Left renal cortex interstitium (tissue), 4 donors: ENCODE data around the gene KCNJ18. TPM values are rescaled to one million over a fixed set of nuclear protein-coding genes. Genes with fewer than 3 reads are reported as not detected.
"Not testable (repeated sequence)": the region's sequence is repeated elsewhere in the genome, so short reads cannot be mapped to it uniquely, and the experiment has no call there.

Experiments used
- DNase-seq, 4 donors: peaks; one replicate each; pipeline ENCODE4 v3.0.0-alpha.2; 2013; ENCODE audit warnings: low read depth in 4 of 4, low spot score in 2 of 4, missing footprints in 1 of 4
- polyA plus RNA-seq, 4 donors: library from polyadenylated mRNA; unstranded; fragments of 120-200 nt; gene quantifications; one replicate each; pipeline ENCODE4 v1.2.1, GENCODE V29; 2013; ENCODE audit not compliant: insufficient read length in 4 of 4

Gene KCNJ18
- under 1 TPM in 1 of 4 donors, not detected in 3; 0.07 TPM for polyA plus RNA-seq

DNA sequence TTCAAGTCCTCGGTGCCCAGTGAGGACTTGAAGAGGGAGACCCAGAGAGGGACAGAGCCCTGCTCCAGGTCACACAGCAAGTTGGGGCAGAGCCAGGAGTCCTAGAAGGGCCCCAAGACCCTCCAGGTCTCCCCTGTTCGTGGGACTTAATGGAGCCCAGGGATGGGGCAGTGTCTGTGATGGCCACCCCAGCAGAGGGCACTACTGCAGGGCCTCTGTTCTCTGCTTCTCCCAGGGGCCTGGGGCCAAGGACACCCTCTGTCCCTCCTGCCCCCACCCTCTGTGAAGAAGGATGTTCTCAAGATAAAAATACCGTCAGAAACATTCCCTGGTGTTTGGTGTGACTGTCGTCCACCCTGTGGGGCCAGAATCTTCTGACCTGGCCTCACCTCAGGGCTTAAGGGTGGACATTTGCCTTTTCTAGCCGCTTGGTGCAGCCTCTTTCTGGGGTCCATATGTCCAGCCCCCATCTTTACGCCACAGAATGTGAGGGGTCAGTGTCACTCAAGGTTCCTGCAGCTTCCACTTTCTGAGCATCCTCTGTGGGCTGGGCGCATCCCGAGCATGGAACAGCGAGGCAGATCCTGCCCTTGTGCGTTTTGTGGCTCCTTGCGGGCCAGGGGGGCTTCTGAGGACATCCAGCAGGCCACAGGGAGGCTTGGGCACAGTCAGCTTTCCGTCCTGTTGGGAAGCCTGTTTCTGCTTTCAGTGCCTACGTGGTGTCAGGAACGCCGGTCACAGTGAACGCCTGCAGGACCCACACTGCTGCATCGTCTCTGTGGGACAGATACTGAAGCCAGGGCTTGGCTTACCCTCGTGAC lies at the start of gene KCNJ18:
Gene KCNJ18 (plus strand): TSS at position 641 of the 821 bp plus-strand sequence. CDS start 10,264 bp downstream, outside the sequence.
- not testable (repeated sequence) for DNase-seq

DNA sequence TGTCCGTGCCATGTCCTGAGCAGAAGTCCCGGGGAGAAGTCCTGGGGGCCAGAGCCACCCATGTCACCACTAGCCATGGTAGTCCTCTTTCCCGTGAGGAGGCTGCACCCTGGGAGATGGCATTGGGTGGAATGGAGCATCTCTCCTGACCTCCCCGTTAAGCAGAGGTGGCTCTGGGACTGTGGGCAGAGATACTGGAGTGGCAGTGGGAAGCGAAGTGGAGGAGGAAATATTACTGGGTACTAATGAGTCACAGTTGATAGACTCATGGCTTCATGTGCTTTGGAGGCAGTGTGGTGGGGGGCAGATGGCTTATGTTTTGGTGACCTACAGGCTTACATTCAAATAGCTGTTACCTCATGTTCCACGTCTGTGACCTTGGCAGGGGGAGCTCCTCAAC lies 44.2 kb upstream of the KCNJ18 start:
- DNase-seq = not testable (repeated sequence)

DNA sequence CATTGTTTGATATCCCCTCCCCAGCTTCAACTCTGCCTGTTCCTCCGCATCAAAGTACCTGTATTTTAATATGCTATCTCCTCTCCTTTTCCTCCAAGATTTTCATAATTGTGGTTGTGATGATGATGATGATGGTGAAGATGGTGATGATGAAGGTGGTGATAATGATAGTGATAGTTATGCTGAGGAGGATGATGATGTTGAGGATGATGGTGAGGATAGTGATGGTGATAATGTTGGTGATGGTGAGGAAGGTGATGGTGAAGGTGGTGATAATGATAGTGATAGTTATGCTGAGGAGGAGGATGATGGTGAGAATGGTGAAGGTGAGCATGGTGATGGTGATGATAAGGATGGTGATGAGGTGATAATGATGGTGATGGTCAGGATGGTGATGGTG lies 42.3 kb upstream of the KCNJ18 start:
- not testable (repeated sequence) for DNase-seq

DNA sequence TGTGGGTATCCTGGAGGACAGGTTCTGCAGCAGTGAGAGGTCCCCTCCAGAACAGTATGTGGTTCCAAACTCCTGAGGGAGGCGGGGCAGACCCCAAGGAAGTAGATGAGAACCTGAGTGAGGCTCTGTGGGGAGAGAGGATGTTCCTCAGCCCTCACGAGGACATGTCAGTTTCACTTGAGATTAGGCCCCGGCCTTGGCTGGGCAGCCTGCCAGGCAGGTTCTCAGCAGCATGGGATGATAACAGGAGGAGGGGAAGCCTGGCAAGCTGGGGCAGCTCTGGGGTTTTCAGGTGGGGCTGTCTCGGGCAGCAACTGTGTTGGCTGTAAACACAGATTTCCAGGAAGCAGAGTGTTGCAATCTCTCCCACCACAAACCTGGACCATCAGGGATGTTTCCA lies 40.3 kb upstream of the KCNJ18 start:
- not testable (repeated sequence) for DNase-seq

DNA sequence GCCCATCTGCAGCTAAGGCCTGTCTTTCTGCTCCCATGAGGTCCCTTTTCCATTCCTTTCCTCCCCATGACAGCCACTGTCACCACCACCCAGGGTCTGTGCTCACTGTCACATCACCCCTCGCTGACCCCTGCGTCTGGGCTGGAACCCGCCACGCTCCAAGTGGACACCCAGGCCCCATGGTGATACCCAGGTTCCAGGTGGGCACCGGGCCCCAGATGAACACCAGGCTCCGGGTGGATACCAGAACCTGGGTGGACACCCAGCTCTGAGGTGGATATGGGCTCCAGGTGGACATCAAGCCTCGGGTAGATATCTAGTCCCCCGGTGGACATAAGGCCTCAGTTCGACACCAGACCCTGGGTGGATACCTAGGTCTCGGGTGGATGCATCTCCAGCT lies 39.1 kb upstream of the KCNJ18 start:
- not testable (repeated sequence) for DNase-seq

DNA sequence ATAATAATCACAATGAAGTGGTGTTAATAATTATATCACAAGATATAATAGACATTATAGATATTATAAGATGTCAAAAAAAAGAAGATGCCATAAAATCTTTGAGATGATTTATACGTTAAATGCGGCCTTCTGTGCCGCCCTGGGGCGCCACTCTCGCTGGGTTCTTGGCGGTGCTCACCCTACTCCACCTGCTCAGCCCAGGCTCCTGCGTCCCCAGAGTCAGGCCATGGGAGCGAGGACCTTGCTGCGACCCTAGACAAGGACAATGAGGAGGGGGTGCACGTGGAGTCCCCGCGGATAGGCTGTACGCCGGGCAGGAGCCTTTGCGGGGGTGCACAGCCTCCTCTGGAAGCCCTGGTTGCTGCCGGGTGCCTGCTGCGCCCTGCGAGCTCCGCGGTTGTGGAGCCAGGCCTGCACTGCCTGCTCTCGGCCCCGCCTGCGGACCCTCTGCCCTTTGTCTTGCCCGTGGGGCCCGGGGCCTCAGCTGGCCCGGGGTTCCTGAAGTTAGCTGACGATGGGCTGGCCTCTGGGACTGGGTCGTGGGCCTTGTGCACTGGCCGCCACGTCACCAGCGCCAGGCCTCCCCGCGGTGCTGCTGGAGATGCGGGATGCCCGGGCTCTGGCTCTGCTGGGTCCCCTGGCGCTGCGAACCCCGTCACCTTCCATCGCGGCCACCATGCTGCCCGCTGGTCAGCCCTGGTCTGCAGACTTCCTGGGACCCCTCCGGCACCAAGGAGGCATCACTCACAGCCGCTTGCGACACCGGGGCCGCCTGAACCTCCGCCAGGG lies 35.6 kb upstream of the KCNJ18 start:
- DNase-seq = not testable (repeated sequence)

DNA sequence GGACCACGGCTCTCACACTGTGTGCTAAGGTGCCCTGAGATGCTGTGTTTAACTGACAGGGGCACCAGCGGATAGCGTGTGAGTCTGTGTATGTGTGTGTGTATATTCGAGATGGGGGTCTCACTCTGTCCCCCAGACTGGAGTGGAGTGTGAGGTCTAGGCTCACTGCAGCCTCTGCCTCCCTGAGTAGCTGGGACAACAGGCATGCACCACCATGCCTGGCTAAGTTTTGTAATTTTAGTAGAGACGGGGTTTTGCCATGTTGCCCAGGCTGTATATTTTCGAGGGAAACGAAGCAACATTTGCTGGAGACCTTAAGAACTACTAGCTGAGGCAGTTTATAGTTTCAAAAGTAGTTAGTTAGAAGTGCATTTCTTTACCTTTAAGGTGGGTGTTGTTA lies 32.7 kb upstream of the KCNJ18 start:
- not testable (repeated sequence) for DNase-seq

DNA sequence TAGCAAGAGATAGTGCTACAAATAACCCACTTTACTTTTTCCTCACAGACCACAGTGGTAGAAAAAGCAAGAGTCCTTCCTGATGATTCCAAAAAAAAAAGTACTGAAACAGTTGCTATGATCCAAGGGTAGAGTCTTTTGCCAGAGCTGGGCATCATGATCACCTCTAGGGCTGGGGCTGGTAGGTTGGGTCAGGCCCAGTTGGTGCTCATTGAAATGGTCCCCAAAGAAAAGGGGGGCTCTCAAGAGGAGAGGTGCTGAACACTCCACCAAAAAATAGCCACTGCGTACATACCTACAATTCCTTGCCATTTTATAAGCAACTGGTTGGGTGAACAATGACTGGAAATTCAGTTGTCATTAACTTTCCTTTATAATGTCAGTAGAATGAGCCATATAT lies 30.9 kb upstream of the KCNJ18 start:
- DNase-seq = not testable (repeated sequence)

DNA sequence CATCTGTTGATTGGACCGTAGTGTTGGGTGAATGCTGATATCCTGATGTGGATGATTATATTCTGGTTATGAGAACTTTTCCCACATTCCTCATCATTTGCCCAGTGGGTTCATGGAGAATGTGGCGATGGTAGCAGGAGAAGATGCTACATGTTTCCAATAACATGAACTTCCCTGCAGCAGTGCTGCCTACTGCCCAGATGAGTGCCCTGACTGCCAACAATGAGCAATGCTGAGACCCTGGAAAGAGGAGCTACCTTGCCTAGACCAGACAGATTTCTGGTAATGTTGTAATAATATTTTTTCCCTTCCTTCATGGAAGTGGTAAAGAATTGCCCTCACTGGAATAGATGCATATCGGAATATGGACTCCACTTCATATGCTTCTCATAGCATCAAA lies 29.2 kb upstream of the KCNJ18 start:
- not testable (repeated sequence) for DNase-seq

DNA sequence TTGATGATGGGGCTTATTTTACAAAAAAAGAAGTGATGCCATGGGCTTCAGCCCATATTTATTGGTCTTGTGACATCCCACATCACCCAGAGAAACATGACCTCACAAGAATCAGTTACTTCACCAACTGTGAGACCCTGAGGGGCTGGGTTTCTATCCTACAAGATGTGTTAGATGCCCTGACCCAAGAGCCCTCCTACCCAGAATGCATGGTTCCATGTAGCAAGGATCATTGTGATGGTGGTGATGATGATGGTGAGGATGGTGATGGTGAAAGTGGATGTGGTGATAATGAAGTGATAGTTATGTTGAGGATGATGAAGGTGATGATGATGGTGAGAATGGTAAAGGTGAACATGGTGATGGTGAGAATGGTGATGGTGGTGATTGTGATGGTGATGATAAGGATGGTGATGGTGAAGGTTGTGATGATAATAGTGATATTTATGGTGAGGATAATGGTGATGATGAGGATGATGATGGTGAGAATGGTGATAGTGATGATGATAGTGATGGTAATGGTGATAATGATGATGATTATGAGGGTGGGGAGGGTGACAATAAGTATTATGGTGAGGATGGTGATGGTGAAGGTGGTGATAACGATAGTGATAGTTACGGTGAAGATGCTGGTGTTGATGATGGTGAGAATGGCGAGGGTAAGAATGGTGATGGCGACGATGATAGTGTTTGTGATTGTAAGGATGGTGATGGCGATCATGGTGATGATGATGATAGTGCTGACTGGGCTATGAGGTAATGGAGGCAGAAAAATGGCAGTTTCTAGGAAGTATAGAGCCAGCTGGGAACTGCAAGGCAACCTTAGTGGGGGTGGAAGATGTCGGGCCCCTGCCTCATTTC lies 28.5 kb upstream of the KCNJ18 start:
- DNase-seq = not testable (repeated sequence)

DNA sequence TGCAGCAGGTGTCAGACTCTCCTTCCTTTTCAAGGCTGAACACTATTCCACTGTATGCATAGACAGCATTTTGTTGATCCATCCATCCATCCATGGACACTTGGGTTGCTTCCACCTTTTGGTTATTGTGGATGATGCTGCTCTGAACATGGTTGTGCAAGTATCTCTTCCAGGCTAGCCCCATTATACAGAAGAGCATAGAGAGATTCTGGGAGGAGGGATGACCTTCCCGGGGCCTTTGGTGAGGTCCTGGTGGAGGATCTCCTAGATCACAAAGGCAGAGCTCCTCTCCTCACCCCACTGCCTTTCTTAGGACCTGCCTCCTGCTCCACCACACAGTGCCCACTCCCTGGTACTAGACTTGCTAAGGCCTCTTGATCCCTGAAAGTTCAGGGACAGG lies 27.2 kb upstream of the KCNJ18 start:
- DNase-seq = not testable (repeated sequence)

DNA sequence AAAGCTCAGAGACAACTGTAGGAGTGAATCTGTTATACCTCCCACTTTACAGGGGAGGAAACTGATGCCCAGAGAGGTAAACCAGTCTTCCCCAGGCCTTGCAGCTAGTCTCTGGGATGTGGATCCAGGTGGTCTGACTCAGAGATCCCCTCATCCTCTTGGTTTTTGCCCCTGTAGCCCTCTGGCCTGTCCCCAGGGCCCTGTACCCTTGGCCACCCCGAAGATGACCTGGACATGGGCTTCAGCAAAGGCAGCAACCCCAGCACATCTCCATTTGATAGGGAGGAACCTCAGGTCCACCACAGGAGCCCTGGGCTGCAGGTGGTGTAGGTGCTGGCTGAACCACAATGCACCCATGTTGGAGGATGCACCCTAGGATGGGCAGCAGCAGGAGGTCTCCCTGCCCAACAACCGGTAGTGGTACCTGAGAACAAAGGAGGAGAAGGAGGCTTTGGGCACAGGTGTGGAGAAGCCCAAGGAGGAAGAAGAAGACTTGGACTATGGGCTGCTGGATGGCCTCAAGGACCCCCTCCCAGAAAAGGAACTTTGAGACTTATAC lies 26.3 kb upstream of the KCNJ18 start:
- not testable (repeated sequence) for DNase-seq

DNA sequence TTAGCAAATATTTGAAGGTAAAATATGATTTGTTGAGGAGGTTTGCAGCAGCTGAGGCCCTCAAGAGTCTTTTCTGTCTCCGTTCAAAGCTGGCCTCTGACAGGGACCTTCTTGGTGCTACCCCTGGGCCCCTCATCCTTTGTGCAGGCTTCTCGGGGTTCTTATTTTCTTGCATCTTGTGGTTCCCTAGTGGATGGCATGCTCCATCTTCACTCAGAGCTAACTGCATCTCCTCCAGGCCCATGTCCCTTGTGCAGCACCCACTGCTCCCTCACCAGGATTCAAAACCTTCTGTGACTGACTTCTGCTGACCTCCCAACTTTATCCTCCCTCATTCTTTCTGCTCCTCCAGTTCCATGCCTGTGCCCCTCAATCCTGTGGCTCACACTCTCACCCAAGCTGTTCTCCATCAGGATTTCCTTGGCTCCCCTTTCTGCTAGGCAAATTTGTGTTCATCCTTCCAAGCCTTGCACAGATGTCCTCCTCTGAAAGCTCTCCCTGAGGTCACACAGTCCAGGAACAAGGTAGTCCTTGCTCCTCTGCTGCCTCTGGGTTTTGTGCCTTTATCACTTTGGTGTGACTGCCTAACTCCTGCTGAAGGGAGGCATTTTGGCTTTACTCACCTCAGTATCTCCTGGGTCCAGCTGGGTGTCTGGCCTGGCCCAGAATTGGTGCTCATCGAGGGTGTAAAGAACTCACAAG lies 25.5 kb upstream of the KCNJ18 start:
- not testable (repeated sequence) for DNase-seq

DNA sequence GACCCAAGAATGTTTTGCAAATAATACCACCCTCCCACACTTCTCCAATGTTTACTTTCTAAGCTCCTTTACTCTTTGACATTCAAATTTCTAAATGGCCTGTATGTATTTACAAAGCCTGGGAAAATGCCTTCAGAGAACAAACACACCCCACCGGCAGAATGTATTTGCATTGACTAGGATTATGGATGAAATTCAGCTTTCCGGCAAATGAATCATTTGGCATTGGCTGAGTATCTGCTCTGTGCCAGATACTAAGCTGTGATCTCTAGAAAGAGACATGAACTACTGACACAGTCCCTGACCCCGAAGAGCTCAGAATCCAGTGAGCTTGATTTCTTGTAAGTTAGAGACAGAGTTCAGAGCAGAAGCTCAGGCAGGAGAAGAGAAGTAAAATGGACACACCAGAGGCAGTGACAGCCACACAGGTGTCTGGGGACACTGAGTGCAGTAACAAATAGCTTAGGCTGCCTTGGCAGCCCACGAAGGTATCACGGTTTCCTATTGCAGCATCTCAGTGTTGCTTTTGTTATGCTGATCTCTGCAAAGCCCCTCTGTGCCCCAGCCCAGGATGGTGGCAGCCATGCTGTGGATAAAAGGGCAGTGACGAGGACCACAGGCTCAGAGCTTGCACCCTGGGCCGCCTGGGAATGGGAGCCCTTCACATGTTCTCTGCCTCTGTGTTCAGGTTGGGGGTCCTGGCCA lies 24.8 kb upstream of the KCNJ18 start:
- DNase-seq = not testable (repeated sequence)

DNA sequence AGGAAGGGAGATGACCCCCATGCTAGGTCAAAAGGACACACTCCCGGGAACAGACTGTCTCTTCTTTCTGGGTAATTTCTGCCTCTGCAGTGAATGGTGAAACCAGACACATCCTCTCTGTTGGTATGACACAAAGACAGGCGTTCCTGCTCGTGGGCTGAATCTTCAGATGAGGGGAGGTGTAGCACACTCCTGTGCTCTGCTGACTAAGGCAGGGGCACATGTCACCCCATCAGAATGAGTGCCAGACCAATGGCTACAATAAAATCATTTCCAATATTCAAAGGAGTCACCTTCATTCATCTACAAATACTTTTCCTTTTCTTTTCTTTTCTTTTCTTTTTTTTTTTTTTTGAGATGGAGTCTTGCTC lies 24.2 kb upstream of the KCNJ18 start:
- DNase-seq = not testable (repeated sequence)

DNA sequence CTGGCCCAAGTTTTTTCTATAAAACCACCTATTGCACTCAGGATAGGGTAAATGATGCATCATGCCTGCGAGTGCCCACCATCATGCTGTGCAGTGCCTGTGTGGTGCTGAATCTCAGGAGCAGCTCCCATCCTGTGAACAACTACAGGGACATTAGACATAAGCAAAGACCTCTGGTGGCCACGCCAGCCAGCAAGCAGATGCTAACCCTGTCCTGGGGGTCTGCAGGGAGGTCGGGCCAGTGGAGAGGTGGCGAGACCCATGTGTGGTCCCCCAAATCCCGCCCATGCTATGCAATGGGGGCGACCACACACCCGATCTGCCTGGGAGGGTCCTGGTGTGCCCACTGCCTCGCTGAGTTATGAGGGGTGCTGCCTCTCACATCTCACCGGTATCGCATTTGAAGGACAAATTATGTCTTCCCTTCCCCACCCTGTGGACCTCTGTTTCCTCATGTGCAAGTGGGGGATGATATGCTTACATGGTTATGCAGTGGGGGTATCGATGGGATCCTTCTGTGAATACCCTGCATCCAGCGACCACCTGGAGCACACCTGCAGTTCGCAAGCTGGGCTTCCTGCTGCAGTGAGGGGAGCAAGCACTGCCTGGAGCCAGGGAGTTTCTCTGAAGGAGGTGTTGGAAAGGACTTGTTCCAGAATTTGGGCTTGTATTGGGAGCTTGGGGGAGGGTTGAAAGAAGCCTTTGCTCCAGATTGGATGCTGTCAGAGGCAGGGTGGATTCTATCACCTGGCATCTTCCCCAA lies 23.4 kb upstream of the KCNJ18 start:
- not testable (repeated sequence) for DNase-seq

DNA sequence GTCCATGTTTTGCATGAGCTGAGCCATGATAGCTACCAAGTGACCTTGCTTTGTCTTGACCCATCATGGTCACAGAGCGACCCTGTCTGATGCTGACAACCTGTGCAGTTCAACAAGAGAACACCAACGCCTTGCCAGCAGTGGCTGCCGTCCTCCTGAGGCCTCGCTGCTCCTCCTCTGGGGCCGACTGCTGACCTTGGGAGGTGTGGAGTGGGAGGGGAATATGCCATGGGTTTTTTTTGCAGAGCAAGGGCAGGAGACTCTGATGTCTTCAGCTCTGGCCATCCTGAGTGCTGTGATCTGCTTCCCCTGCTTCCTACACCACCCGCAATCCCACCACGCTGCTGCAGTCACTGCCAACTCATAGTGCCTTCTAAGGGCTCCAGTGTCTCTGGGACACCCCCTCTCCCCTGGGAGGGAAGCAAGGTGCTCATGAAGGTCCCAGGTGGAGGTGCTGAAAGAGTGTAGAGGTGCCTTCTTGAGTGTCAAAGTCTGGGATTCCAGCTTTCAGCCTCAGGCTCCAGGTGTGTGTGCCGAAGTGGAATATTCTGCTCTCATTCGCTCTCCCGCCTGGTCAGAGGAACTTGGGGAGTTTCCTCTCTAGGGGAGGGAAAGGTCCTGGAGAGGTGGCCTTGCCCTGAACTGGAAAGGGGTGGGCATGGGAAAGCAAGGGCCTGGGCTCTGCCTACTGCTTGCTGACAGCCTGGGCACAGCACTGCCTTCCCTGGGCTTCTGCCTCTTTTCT lies 22.5 kb upstream of the KCNJ18 start:
- not testable (repeated sequence) for DNase-seq
